Measurements from ENCODE around the gene MPC2.
A peak's percentile ranks its signal among the peaks of the same experiment; 100 is the strongest.
"Not testable (repeated sequence)": the region's sequence is repeated elsewhere in the genome, so short reads cannot be mapped to it uniquely, and the experiment has no call there.

The MPC2 gene

GRCh38 chr1:167934426-167935215 is 2.3 kb downstream of the MPC2 start:
- DNase-seq = no peak

- DNase-seq = no peak
These were observed 3.1 kb downstream of the MPC2 start for GRCh38 chr1:167933788-167934187.

GRCh38 chr1:167929725-167930124 is 7.1 kb downstream of the MPC2 start:
- DNase-seq = no peak

GRCh38 chr1:167928919-167929318 is 8.0 kb downstream of the MPC2 start:
- DNase-seq = not testable (repeated sequence)

GRCh38 chr1:167928457-167928852 is 8.4 kb downstream of the MPC2 start:
- no peak for DNase-seq

GRCh38 chr1:167927046-167927754 is 9.7 kb downstream of the MPC2 start:
- DNase-seq = no peak

GRCh38 chr1:167926486-167926997 is 10.3 kb downstream of the MPC2 start:
- DNase-seq = no peak

- DNase-seq = no peak
These were observed 12.2 kb downstream of the MPC2 start for GRCh38 chr1:167924543-167925231.

- DNase-seq = no peak
These were observed 12.8 kb downstream of the MPC2 start for GRCh38 chr1:167924102-167924501.

- no peak for DNase-seq
These were observed 13.4 kb downstream of the MPC2 start for GRCh38 chr1:167923324-167924056.

GRCh38 chr1:167922611-167923074 is 14.2 kb downstream of the MPC2 start:
- DNase-seq = no peak

GRCh38 chr1:167922023-167922422 is 14.8 kb downstream of the MPC2 start:
- DNase-seq = peak; percentile 32 to 55

- DNase-seq = no peak
These were observed 19.9 kb downstream of the MPC2 start for GRCh38 chr1:167916766-167917511.

GRCh38 chr1:167915569-167915968 is 21.3 kb downstream of the MPC2 start:
- DNase-seq = no peak

- DNase-seq = no peak
These were observed 22.9 kb downstream of the MPC2 start, which contains the start of gene ADCY10 for GRCh38 chr1:167913895-167914496. TSS of gene ADCY10 (minus strand) at chr1:167914134. CDS start at chr1:167905140, 8,994 bp downstream.

- DNase-seq = no peak
These were observed 24.6 kb downstream of the MPC2 start for GRCh38 chr1:167912294-167912693.

GRCh38 chr1:167911413-167911812 is 25.5 kb downstream of the MPC2 start:
- DNase-seq = peak; percentile 30 to 41

GRCh38 chr1:167910530-167910929 is 26.3 kb downstream of the MPC2 start:
- DNase-seq = no peak

GRCh38 chr1:167909691-167910180 is 27.1 kb downstream of the MPC2 start:
- peak in 1 of 2 donors; percentile 25 for DNase-seq

GRCh38 chr1:167905671-167906070 is 31.2 kb downstream of the MPC2 start:
- peak; percentile 53 to 87 for DNase-seq

- DNase-seq = peak; percentile 90 to 93
These were observed 31.7 kb downstream of the MPC2 start for GRCh38 chr1:167905182-167905581.
